HL-60 (cell line): Measurements from ENCODE around the gene IMPA2.

Experiments used
- POLR2AphosphoS5 ChIP-seq: IDR thresholded peaks from 2 replicates; pipeline ENCODE4 v1.6.1; 2012; ENCODE audit warnings: low read depth
- TF ChIP-seq, protein P1 (sequence below): IDR thresholded peaks from 2 replicates; pipeline ENCODE4 v1.6.1; 2012; ENCODE audit warnings: low read depth; ENCODE audit not compliant: insufficient replicate concordance

DNA sequence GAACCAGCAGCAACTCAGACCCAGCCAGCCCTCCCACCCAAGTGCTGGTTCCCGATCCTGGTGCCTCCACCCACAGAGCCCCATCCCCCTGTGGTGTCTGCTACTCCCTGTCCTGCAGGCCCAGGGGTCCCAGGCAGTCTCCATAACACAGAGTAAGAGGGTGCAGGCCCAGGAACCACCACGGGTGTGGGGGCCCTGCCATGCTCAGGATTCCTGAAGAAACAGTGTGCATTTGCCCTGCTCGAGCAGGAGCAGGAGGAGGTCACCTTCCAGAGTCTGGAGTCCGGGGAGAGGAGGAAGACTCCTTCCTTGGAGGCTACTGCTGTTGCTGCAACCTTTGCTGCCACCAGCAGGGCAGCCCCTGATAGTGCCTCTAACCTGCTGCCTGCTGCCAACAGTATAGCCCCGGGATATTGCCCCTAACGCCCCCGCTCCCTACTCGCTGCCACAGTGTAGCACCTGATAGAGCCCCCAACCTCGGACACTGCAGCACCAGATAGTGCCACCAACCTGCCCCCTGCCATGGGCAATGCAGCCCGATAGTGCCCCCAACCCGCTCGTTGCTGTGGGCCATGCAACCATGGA lies 65.5 kb downstream of the IMPA2 start:
- no peak for TF ChIP-seq POLR2AphosphoS5
- TF ChIP-seq, protein P1, sequence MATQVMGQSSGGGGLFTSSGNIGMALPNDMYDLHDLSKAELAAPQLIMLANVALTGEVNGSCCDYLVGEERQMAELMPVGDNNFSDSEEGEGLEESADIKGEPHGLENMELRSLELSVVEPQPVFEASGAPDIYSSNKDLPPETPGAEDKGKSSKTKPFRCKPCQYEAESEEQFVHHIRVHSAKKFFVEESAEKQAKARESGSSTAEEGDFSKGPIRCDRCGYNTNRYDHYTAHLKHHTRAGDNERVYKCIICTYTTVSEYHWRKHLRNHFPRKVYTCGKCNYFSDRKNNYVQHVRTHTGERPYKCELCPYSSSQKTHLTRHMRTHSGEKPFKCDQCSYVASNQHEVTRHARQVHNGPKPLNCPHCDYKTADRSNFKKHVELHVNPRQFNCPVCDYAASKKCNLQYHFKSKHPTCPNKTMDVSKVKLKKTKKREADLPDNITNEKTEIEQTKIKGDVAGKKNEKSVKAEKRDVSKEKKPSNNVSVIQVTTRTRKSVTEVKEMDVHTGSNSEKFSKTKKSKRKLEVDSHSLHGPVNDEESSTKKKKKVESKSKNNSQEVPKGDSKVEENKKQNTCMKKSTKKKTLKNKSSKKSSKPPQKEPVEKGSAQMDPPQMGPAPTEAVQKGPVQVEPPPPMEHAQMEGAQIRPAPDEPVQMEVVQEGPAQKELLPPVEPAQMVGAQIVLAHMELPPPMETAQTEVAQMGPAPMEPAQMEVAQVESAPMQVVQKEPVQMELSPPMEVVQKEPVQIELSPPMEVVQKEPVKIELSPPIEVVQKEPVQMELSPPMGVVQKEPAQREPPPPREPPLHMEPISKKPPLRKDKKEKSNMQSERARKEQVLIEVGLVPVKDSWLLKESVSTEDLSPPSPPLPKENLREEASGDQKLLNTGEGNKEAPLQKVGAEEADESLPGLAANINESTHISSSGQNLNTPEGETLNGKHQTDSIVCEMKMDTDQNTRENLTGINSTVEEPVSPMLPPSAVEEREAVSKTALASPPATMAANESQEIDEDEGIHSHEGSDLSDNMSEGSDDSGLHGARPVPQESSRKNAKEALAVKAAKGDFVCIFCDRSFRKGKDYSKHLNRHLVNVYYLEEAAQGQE = no peak
